ENCODE data around the gene HEXD. TPM values are rescaled to one million over a fixed set of nuclear protein-coding genes. Genes with fewer than 3 reads are reported as not detected.
A peak's percentile ranks its signal among the peaks of the same experiment; 100 is the strongest.
"Not testable (repeated sequence)": the region's sequence is repeated elsewhere in the genome, so short reads cannot be mapped to it uniquely, and the experiment has no call there.

The HEXD gene
- total RNA-seq, 1 donor from 2014 or later, result 12.5 TPM

DNA sequence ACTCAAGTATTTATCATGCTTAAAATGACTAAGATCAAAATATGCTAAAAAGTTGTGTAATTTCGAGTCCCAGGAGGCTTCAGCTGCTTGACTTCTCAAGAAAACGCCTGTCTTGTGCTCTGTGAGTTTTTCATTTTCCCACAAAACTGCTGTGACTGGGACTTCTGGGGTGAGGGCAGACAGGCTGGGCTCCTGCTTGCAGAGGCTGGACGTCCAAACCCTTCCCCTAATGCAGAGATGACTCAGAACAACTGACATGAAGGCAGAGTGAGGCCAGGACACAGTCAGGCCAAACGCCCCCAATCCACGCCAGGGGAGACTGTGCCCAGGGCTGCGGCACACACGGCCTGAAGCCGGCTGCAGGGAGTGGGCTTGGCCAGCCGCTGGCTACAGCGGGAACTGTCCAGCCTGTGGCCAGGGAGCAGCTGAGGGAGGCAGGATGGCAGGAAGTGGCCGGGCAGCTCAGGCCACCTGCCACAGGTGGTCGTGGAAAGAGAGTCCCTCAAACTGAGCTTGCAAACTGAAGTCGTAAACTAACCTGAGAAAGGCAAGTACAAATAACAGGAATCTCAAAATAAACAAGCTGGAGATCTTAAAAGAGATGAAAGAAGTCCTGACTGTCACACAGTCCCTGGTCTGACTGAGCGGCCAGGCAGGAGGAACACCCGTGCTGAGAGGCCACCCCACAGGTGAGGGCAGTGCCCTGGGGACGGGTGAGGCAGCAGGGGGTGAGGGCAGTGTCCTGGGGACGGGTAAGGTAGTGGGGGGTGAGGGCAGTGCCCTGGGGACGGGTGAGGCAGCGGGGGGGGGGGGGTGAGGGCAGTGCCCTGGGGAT is 21.3 kb upstream of the HEXD start:
- DNase-seq (ENCODE audit: low spot score), result peak; percentile 45

- DNase-seq (ENCODE audit: low spot score), result no peak
Observed at GRCh38 chr17:82397449-82398335, 20.5 kb upstream of the HEXD start.

- peak; percentile 76 for DNase-seq (ENCODE audit: low spot score)
Observed at GRCh38 chr17:82399041-82399441, 19.1 kb upstream of the HEXD start.

DNA sequence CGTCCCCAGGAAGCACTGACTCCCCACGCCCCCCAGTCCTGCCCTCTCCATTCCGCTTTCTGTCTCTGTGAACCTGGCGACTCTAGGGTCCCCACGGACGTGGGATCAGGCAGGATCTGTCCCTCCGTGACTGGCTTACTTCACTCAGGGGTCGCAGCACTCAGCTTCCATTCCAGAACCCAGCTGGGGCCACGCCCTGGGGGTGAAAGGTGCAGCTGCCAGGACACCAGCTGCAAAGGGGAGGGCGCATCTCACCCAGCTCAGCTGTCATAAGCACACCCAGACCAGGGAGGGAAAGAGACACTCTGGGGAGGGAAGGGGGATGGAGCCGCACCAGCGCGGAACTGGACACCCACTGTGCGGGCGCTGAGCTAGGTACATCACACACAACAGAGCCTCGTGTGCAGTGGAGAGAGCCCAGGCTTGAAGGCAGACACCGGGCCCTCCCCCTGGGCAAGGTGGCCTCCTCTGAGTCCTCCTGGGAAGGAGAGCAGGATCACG is 18.5 kb upstream of the HEXD start:
- no peak for DNase-seq (ENCODE audit: low spot score)

- DNase-seq (ENCODE audit: low spot score), result peak; percentile 31
Observed at GRCh38 chr17:82400206-82400605, 17.9 kb upstream of the HEXD start.

DNA sequence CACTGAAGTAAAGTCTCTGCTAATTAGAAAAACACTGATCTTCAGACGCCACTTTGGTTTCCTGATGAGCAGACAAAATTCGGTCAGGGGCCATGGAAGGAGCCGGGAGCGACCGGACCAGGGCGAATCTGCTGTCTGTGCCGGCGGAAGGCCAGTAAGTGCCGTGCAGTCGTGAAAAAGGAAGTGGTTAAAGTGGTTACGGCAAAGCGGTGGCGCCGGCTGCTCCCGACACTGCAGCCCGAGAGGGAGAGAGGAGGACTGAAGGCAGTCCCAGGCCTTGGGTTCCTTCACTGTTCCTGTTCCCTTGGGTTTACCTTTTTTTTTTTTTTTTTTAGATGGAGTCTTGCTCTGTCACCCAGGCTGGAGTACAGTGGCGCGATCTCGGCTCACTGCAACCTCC is 17.3 kb upstream of the HEXD start:
- no peak for DNase-seq (ENCODE audit: low spot score)

DNA sequence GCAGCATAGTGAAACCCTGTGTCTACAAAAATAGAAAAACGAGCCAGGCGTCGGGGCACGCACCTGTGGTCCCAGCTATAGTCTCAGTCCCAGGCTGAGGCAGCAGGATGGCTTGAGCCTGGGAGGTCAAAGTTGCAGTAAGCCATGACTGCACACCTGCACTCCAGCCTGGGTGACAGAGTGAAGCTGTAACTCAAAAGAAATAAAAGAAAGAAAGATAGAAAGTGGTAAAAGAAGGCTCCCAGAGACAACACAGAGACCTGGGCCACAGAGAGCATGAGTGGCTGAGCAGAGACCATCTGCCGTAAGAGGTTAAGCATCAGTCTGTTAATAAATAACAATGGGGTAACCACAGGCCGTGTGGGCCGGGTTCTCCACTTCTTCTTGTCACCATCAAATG is 15.3 kb upstream of the HEXD start:
- DNase-seq (ENCODE audit: low spot score), result no peak

DNA sequence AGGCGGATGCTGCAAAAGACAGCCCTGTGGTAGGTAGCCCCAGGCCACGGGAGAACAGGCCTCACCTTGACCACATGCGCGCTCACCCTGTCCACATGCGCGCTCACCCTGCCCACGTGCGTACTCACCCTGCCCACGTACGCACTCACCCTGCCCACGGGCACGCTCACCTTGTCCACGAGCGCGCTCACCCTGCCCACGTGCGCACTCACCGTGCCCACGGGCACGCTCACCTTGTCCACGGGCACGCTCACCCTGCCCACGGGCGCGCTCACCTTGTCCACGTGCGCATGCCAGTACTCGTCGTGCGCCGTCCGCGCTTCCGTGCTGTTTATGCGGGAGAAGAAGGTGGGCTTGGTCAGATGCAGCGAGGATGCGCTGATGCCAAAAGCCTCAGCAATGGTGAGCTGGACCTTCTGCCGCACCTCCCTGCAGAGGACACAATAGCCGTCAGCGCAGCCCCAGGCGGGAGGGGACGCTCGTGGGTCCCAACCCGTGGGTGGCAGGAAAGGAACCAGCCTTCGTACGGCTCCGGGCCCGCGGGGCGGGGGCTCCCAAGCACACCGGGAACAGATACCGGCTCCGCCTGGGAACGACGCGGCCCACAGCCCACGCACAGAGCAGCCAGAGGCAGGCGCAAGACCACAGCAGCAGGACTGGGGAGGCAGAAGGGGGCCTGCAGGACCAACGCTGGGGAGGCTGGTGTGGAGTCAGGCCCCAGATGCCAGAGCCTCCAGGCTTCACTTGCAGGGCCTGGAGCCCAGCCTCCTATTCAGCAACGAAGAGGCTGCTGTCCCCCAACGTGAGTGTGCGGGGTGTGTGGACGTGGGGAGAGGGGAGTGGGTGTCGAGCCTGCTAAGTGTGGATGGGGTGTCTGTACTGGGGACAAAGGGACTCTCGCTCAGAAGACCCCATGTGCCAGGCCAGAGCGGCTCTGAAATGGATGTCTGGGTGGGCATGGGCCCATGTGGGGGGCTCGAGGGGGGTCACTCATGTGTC is 14.2 kb upstream of the HEXD start:
- DNase-seq (ENCODE audit: low spot score), result no peak

DNA sequence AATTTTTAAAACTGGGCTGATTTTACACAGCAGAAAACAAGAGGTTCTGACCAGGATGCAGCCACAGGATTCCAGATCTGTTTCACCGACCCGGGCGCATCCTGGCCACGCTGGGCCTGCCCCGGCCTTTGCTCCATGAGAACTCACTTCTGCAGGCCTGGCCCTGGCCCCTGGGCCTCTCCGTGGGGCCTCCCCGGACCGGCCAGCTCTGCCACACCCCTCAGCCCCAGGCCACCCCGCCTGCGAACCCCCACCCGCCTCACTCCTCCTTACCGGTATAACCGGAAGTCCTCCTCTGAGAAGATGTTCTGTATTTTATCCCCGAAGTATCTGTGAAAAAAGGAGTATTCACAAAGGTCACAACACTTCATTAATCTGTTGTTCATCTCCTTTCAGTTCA is 13.1 kb upstream of the HEXD start:
- no peak for DNase-seq (ENCODE audit: low spot score)

GRCh38 chr17:82406131-82406671 is 11.9 kb upstream of the HEXD start:
- DNase-seq (ENCODE audit: low spot score), result no peak

- DNase-seq (ENCODE audit: low spot score), result no peak
Observed at GRCh38 chr17:82407255-82407654, 10.9 kb upstream of the HEXD start.

DNA sequence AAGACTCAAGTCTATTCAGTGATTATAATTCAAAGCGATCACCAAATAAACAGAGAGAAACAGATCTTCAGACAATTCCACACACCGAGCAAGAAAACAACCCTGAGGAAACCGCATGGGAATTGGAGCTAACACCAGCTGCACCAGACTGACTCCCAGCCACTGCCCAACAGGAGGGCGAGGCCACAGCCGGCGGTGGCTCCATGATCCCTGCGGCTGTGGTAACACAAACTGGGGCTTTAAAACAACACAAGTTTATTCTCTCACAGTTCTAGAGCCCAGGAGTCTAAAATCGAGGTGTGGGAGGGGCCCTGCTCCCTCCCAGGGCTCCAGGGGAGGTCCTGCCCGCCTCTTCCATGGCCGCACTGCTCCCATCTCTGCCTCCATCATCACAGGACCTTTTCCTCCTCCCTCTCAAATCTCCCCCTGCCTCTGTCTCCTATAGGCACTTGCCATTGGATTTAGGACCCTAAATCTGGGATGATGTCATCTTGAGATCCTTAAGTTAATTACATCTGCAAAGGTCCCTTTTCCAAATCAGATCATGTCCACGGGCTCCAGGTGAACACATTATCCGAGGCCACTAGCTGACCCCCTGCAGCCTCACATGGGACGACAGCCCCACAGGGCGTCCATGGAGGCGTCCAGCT is 9.7 kb upstream of the HEXD start:
- no peak for DNase-seq (ENCODE audit: low spot score)

DNA sequence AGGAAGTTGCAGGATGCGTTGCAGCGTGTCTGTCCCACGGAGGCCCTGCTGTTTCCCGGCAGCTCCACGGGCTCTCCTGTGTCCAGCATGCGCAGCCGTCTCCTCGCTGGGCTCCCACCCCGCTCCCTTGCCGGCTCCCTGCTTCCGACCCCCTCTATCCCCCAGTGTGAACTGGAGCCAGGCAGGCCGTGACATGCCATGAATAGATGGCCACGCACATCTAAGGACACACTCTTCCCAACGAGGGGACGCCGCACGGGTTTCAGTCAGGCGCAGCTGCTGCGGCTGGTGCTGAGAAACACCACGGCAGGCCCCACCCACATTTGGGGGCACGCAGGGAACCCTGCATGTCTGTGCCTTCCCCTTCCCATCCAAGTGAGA is 9.2 kb upstream of the HEXD start:
- no peak for DNase-seq (ENCODE audit: low spot score)

- no peak for DNase-seq (ENCODE audit: low spot score)
Observed at GRCh38 chr17:82410014-82410716, 8.0 kb upstream of the HEXD start.

DNA sequence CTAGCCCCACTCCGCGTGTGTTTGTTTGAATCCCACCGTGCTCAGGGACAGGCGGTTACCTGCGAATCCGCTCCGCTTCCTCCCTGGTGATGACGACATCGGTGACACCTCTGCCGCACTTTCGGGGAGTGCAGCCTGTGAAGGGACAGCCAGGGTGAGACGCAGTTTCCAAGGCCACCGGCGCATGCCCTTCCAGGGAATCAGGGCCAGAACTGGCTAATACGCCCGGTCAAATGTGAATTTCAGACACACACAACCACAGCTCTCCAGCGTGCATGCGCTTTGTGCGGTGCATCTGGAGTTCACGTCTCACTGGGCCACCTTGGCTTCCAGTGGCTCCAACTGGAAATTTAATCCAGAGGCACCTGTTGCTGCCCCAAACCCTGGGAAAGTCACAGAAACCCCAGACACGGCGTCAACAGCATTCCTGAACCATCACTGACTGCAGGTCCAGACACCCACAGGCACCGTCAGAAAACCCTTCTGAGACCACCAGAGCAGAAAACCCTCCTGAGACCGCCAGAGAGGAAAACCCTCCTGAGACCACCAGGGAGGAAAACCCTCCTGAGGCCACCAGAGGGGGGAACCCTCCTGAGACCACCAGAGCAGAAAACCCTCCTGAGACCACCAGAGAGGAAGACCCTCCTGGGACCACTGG is 6.6 kb upstream of the HEXD start:
- DNase-seq (ENCODE audit: low spot score), result no peak

DNA sequence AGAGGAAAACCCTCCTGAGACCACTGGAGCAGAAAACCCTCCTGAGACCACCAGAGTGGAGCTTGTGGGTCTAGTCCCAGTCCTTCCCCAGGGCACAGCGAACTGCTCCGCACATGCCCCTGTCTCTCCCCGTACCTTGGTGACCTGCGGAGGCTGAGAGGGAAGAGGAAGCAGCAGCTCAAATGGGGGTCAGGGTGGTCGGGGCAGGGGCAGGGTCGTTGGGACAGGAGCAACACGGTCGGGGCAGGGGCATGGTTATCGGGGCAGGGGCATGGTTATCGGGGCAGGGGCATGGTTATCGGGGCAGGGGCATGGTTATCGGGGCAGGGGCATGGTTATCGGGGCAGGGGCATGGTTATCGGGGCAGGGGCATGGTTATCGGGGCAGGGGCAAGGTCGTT is 6.1 kb upstream of the HEXD start:
- not testable (repeated sequence) for DNase-seq (ENCODE audit: low spot score)

GRCh38 chr17:82412535-82413520 is 5.3 kb upstream of the HEXD start:
- DNase-seq (ENCODE audit: low spot score), result no peak

Data from umbilical cord (tissue), 2 donors.